Left kidney (tissue), 8 donors: ENCODE data around the gene ADAD2. TPM values are rescaled to one million over a fixed set of nuclear protein-coding genes. Genes with fewer than 3 reads are reported as not detected.
A peak's percentile ranks its signal among the peaks of the same experiment; 100 is the strongest.

Experiments used
- DNase-seq: peaks from one replicate; pipeline ENCODE4 v3.0.0-alpha.2; 2013
- long read RNA-seq, 8 donors: transcript quantifications; one replicate each; lab custom pipeline, GENCODE V29; 2026
- polyA plus RNA-seq: library from polyadenylated mRNA; unstranded; fragments of 120-200 nt; gene quantifications from one replicate; pipeline ENCODE4 v1.2.1, GENCODE V29; 2013; ENCODE audit not compliant: insufficient read length

The ADAD2 gene
- polyA plus RNA-seq: not detected
- long read RNA-seq, donor 1: 0 reads
- long read RNA-seq, donor 2: 0 reads
- long read RNA-seq, donor 3: 0 reads
- long read RNA-seq, donor 4: 0 reads
- long read RNA-seq, donor 5: 0 reads
- long read RNA-seq, donor 6: 0 reads
- long read RNA-seq, donor 7: 0 reads
- long read RNA-seq, donor 8: 0 reads

DNA sequence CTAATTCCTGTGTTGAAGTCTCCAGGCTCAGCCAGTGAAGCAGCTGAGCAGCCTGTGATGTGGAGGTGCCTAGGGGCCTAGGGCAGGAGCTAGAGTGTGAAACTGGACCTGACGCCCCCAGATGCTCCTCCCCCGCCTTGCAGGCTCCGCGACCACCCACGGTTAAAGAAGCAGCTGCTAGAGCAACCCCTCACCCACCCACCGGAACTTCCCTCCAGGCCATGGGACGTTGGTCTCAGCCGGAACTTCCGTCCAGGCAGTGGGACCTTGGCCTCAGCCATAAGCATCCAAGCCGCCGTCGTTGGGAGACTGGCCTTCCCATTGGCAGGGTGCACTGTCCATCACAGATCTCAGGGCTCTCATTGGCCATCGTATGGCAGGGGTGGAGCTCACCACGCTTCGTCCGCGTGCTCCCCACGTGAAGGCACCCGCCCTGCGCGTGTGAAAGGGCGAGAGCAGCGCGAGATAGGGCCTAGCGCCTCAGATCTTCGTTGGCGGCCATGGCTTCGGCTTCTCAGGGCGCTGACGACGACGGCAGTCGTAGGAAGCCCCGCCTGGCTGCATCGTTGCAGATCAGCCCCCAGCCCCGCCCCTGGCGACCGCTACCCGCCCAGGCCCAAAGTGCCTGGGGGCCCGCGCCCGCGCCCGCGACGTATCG is at the start of gene ADAD2:
Gene ADAD2 (plus strand): TSS at position 427 of the 658 bp plus-strand sequence. CDS start 74 bp downstream, at position 501.
- DNase-seq: no peak

DNA sequence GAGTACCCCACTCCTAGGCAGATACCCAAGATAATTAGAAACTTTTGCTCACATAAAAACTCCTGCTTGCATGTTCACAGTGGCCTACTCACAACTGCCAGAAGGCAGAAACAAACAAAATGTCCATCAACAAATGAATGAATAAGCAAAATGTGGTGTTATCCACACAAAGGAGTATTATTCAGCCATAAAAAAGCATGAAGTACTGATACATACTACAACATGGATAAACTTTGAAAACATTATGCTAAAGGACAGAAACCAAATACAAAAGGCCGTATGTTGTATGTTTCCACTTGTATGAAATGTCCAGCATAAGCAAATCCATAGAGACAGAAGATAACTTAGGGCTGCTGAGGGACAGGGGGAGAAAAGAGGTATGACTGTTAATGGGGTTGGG is 47.9 kb upstream of the ADAD2 start:
- no peak for DNase-seq

DNA sequence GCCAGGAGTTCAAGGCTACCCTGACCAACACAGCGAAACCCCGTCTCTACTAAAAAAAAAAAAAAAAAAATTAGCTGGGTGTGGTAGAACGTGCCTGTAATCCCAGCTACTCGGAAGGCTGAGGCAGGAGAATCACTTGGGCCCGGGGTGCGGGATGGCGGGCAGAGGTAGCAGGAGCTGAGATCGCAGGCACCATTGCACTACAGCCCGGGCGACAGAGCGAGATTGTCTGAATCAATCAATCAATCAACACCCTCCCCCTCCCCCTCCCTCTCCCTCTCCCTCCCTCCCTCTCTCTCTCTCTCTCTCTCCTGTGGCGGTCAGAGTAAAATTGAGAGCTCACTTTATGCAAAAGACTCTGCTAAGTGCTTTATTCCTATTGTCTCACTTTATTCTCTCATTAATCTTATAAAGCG is 47.2 kb upstream of the ADAD2 start:
- DNase-seq: no peak

DNA sequence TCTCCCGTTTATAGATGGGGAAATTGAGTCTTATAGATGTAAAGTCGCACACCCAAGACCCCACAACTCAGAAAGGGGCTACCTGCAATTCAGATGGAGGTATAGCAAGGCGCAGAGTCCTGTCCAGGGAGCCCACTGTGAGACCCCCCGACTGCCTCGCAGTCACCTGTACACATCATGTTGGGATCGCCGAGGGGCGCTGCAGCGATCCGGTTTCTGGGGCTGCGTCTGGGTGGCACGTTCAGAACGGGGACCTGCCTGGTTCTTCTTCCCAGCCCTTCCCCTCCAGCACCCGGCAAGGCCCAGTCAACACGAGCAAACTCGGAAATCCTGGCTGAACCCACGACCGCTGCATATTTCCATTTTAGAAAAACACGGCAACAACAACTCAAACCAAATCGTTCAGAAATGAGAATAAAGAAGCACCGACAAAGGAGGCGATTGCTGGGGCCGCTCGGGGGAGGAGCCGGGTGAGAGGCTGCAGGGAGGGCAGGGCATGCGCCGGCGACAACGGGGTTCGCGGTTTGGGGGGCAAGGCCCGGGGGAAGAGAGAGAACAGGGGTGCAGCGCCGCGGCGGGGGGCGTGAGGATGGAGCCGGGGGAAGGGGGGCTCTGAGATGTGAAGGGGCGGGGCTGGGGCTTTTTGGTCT is 46.6 kb upstream of the ADAD2 start:
- DNase-seq: no peak

DNA sequence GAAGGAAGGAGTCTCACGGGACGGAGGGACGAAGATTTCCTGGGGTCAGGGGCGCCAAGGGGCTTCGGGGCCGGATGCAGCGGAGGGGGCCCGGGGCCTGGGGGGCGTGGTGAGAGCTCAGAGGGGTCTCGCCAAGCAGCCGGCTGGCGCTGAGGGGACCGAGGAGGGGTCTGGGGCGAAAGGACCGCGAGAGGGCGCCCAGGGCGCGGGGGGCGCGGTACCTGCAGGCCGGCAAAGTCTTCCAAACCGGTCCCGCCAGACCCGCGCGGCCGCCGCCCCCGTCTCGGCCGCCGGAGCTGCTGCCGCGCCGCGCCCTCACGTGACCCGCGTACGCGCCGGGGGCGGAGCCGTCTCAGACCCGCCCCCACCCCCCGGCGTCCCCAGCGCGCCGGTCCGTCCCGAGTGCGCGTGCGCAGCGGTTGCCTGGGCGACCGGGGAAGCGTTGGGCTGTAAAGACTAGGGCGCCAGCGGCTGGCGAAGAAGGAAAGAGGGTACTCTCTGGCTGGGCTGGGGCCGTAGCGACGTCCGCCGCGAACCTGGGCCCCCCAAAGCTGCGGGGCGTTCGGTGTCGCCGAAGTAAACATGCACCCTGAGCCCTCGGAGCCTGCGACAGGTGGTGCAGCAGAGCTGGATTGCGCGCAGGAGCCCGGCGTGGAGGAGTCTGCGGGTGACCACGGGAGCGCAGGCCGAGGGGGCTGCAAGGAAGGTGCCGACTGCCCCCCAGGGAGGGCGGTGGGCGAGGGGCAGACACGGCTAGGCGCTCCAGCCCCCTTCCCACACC is 45.9 kb upstream of the ADAD2 start, which contains the start of the genes DNAAF1 and HSDL1:
Gene DNAAF1 (plus strand): TSS at position 450 of the 781 bp plus-strand sequence. CDS start 133 bp downstream, at position 583.
Gene HSDL1 (minus strand): TSS at position 319 of the 781 bp plus-strand sequence. CDS start 13,856 bp downstream, outside the sequence.
- peak; percentile 91 for DNase-seq

DNA sequence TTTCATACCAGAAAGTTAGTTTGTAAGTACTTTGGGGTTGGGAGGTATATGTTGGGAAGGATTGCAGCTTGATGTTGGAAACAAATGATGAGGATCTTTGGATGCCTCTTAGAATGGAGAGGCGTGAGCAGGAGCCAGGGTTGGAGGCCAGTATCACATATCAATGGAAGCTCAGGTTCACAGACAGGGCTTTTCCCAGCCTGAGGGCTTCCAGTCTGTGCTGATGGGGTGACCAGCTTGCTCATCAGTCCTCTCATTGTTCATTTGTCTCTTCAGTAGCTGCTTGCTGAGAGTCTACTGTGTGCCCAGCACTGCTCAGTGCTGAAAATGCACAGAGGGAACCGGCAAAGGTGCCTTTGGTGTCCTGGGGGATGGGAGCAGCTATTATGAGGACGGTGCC is 40.0 kb upstream of the ADAD2 start:
- no peak for DNase-seq

DNA sequence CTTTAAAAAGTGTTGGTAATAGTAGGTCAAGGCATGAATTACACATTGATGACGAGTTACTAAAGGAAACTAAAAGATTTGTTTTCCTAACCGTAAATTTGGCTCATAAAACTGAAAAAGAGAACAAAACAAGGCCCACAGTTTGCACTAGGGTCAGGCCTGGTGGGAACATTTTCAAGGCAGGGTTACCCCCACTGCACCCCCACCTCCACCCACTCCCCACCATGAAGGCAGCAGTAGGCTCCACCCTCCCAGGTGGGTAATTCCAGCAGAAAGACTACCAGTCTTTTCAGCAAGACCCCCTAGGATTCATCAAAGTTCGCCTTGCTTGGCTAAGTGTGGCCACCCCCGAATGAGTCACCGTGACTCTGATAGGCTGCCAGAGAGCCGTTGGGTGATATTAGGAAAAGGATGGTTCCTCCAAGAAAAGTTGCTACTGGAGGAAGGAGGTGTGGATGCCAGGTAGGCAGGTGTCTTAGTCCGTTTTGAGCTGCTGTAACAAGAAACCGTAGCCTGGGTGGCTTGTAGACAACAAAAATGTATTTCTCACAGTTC is 37.2 kb upstream of the ADAD2 start:
- no peak for DNase-seq

DNA sequence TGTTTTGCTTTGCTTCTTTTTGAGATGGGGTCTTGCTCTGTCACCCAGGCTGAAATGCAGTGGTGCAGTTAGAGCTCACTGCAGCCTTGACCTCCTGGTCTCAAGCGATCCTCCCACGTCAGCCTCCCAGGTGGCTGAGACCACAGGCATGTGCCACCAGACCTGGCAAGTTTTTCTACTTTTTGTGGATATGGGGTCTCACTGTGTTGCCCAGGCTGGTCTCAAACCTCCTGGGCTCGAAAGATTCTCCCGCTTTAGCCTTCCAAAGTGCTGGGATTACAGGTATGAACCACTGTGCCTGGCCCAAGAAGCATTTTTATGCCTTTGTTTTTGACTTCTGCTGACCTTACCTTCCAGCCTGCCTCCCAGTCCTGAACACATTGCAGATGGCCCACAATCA is 35.7 kb upstream of the ADAD2 start:
- DNase-seq: no peak

DNA sequence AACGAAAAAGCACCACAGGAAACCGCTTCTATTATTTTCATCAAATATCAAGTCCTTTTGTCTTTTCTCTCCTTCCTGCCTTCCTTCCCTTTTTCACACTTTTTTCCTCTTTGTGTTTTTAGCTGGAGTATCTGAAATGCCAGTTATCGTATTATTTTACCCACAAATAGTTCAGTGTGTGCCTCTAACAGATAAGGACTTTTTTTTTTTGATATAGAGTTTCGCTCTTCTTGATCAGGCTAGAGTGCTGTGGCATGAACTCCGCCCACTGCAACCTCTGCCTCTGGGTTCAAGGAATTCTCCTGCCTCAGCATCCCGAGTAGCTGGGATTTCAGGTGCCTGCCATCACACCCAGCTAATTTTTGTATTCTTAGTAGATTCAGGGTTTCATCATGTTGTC is 35.2 kb upstream of the ADAD2 start:
- DNase-seq: no peak

DNA sequence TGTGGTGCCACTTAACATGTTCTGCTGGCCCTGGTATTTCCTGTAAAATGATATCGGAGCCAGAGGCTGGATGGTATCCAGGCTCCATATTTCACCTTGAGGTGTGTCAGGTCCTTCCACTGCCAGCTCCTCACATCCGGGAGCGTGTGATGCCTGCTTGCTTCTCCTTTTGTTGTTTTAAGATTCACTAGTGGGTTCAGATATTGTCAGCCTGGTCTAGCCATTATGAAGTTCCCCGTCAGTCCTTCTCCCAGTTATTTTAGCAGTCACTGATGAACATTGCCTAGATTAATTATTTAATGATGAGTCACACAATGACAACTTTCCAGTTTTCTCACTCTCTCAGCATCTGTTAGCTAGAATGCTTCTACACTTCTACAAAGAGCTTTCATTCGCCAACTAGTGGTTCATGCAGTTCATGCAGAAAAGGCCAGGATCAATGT is 34.6 kb upstream of the ADAD2 start:
- DNase-seq: no peak

DNA sequence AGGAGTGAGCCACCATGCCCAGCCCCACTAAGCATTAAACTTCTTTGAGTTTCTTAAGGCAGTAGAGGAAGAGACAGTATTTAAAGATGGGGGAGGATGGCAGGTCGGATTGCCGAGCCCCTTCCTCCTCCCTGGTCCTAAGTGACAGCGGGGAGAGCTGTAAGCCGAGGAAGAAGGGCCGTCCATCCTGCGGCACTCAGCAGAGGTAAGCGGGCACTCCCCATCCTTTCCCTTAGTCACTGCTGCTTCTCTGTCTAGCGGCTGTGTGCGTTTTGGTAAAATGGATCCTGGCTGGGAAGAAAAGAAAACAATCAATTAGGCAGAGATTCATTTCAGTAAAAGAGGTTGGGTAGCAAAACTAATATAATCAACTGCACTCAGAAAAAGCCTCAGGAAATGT is 31.9 kb upstream of the ADAD2 start:
- DNase-seq: no peak

DNA sequence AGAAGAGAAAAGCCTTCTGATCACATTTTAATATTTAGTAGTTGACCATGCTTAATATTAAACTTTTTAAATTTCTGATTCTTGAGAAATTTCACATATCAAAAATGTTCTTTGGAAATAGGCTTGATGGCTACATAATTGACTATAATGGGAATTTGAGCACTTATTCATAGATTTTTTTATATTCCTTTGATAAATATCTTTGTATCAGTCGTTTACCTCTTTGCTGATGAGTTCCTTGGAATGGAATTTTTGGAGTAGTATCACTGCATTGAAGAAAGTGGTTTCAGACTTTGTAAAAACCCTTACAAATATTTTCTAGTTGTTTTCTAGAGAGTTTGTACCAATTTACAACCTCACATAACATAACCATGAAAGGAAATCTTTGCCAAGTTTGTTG is 31.2 kb upstream of the ADAD2 start:
- DNase-seq: no peak

DNA sequence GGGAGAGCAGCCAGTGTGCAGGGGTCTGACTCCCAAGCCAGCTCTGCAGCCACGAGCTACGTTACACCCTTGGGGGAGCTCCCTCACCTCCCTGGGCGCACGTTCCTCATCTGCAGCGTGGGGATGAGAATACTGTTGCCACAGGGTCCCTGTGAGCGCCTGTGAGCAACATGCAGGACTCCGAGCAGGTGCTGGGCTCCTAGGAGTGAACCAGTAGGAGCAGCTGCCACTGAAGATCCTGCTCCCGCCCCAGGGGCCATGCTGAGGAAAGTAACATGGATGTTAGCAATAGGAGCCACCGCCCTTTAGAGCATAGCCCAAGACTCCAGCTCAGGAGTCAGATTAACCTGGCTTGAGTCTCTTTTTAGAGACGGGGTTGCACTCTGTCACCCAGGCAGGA is 29.9 kb upstream of the ADAD2 start:
- no peak for DNase-seq

DNA sequence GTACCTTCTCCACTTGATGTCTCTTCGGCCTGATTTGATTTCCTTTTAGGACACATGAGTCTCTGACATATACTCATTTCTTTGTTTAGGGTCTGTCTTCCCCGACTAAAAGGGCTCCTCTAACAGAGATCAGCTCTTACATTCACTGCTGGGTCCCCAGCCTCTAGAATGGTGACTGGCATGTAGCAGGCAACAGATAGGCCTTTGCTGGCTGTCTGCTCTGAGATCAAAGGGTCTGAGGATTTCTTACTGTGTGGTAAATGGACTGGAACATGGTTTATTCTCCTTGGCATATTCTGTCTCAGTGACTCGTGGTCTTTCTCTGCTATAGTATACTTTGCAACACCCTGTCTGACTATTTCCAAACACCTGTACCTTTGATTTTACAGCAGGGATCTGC is 29.2 kb upstream of the ADAD2 start:
- DNase-seq: no peak

DNA sequence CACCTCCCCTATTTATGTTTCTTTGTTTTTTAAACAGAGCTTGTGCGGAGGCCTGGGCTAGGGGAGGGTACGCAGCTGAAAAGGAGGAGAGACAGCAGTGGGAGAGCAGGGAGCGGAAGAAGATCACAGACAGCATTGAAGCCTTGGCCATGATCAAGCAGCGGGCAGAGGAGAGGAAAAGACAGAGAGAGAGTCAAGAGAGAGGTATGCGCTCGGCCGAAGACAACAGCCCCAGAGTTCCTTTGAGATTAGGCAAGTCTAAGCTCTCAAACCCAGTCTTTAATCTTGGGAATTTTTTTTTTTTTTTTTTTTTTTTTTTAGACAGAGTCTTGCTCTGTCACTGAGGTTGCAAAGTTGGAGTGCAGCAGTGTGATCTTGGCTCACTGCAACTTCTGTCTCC is 25.2 kb upstream of the ADAD2 start:
- DNase-seq: no peak

DNA sequence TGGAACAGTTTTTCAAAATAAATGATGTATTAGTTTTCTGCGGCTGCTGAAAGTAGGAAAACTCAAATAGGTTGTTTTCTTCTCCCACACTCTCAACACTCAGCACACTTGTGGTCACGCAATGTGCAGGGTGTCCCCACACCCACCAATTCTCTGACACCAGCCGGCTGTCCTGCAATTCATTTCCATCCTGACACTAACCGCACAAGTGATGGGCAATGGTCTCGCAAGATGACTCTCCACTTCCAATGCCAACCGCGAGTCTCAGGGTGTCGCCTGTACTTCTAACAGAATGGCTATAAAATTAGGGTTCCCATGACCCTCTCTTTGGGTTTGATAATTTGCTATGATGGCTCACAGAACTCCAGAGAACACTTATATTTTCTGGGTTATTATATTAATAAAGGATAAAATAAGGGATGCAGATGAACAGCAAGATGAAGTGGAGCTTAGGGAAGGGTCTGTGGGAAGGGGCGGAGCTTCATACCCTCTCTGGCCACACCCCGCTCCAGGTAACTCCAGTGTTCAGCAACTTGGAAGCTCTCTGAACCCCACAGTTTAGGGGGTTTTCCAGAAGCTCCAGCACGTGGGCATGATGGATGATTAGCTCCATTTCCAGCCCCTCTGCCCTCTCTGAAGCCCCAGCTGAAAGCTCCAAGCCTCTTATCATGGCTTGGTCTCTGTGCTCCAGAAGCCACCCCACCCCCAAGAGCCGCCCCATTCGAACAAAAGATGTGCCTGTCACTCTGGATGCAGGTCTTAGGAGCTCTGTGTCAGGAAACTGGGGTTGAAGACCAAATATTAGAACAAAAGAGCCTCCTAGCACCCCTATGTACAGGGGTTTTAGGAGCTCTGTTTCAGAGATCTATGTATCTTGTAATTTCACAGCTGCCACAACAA is 23.9 kb upstream of the ADAD2 start:
- DNase-seq: no peak

DNA sequence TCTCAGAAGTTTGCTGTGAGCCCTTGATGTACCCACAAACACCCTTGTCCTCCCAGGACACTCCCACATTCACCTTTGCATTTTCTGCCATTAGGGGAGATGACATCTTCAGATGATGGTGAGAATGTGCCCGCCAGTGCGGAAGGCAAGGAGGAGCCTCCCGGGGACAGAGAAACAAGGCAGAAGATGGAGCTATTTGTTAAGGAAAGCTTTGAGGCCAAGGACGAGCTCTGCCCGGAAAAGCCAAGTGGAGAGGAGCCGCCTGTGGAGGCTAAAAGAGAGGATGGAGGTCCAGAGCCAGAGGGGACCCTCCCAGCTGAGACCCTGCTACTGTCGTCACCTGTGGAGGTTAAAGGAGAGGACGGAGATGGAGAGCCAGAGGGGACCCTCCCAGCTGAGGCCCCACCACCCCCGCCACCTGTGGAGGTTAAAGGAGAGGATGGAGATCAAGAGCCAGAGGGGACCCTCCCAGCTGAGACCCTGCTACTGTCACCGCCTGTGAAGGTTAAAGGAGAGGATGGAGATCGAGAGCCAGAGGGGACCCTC is 21.1 kb upstream of the ADAD2 start:
- no peak for DNase-seq

DNA sequence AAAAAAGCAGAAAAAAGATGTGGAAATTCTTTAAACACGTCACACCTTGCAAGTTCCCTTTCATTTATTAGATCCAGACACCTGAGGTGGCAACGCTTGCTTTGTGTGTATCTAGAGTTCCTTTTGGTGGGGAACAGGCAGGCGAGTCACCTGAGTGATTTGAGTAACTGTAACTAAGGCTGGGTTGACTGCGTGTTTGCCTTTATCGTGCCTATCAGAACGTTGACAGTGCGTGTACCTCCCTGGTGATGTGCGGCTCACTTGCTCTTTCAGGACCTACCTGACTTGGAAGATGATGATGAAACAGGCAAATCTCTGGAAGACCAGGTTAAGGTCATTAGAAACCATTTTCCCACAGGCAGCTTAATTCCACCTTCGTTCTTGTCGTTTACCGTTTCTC is 16.6 kb upstream of the ADAD2 start:
- no peak for DNase-seq

DNA sequence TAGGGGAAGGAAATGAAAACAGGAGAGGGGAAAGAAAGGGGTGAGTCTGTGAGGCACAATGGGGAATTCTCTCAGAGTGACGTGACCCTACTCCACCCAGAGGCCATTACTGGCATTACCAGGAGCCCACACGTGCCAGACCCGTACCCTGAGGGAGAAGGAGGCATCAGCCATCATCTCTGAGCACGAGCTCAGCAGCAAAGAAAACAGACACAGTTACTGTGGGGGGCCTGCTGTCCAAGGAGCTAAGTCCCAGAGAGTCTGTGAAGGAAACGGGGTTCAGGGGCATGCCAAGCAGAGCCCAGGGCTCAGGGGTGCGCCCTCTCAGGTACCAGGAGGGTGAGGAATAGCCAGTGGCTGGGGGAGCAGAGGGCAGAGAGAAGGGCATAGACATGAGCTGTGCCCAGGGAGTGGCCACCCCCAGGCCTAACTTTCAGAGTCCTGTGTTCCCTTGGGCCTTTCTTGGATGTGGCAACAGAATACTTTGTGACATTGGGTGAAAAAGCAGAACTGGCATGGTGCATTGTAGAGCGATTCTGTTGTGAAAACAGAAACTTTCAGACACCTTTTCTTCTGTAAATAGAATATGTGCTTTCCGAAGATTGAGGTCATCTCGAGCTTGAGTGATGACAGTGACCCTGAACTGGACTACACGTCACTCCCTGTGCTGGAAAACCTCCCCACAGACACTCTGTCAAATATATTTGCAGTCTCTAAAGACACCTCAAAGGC is 15.4 kb upstream of the ADAD2 start:
- DNase-seq: no peak
